Thyroid gland (tissue), 4 donors: ENCODE measurements around the gene THRB.

Experiments used
- CTCF ChIP-seq, 6 experiments: fragments of 200-600 bp in 3 of 6; fragments of 450-650 bp in 3 of 6; sonication (generic) in 3 of 6; IDR thresholded peaks; one replicate each; pipeline ENCODE4 v1.5.1; 2016 to 2019; ENCODE audit warnings: antibody characterized with exemption in 6 of 6, mild to moderate bottlenecking in 2 of 6, inconsistent platforms in 1 of 6, moderate library complexity in 1 of 6
- POLR2A ChIP-seq, 2 donors: fragments of 450-650 bp; IDR thresholded peaks; one replicate each; pipeline ENCODE4 v1.6.1; 2017; ENCODE audit warnings: antibody characterized with exemption in 2 of 2, mild to moderate bottlenecking in 2 of 2, moderate library complexity in 1 of 2

DNA sequence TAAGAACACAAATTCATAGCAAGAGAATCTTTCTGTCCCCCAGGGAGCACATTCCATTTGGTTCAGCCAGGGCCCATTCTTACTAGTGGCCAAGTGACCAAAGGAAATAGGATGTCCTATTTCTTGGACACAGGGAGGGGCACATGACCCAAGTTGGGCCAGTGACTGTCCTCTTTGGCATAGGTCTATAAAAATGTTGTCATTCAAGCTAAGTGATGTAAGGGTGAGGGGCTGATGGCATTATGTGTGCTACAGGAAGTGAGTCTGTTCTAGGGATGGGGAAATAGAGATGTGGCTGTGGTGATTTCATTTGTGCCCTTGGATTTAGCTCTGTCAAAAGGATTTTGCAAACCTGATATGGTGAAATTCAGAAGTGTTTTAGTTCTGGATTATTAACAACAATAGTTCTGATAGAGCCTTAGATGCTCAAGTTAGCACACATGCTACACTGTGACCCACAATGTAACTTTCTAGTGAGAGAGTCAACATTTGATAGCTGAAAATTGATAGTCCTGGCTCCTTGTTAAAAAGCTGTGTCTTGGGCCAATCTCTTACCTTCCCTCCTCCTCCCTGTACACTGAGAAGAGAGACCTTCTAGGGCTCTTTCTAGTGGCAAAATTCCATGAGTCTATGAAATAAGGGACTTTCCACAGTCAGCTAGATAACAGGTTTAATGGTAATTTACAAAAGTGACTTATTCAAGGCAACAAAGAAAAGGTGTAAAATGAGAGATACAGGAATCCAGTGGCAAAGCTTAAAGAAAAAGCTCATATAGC is 117.2 kb downstream of the THRB start:
- TF ChIP-seq CTCF (IDR thresholded peaks at IDR 0.05) = no peak
- no peak for TF ChIP-seq POLR2A (IDR thresholded peaks at IDR 0.05)
